NCI-H1694 (cell line): ENCODE measurements around the gene DNAH10.

Experiments
- DNase-seq: peaks from one replicate; lab custom pipeline; 2025; lab: John Stamatoyannopoulos, UW

The DNAH10 gene

GRCh38 chr12:123948796-123949769 is 187.0 kb downstream of the DNAH10 start:
- peak; percentile 27 for DNase-seq

- no peak for DNase-seq
Measured at GRCh38 chr12:123949770-123950165, 187.7 kb downstream of the DNAH10 start.

DNA sequence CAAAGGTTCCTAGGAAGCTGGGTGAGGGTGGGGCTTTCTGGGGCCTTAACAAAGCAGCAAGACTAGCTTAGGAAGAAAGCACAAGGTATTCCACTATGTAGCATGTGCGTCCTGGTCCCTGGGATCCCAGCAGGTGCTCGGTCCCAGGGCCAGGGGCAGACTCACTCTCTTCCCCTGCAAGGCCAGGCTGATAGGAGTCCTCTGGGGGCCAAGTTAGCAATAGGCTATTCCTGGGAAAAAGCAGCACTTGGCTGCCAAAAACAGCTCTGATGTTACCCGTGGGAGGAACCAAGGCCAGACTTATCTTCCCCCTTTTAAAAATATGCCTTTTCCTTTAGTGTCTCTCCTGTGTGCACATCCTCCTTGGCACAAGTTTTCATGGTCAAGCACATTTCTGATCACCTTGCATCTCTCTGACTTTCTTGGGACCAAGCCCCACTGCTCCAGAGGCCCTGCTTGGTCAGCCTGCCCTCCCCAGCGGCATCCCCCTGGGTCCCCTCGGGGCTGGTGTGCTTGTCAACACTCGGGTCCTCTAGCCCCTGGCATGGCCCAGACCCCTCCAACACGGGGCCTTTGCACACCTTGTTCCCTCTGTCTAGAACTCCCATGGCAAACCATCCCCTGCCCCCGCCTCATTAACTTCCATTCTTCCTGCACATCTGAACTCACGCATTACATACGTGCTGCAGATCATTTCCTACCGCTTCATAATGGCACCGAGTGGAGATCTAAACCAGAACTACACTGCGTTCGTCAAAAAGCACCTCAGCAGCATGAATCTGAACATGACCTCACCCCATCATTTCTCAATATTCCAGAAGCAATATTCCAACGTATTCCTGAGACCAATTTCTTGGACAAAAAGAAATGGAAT is 188.6 kb downstream of the DNAH10 start:
- no peak for DNase-seq

DNA sequence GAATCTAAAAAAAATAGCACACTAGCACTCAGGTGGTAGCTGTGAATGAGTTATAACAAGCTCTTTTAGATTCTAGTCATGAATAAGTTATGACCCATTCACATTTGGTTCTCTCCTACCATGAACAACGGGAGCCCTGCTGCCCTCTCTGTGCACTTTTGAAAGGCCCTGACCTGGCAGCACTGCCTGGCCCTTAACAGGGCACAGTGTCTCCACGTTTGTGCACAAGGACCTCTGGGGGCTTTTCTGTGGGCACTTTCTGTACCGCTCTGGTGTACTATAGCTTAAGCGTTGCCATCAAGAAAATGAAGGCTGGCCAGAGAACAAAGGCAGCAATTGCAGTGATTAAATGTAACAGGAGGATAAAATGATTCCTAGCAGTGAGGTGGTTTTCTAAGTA is 189.4 kb downstream of the DNAH10 start:
- DNase-seq: no peak

- DNase-seq: no peak
Measured at GRCh38 chr12:123952037-123952436, 189.9 kb downstream of the DNAH10 start.

- DNase-seq: no peak
Measured at GRCh38 chr12:123954647-123955350, 192.7 kb downstream of the DNAH10 start.

DNA sequence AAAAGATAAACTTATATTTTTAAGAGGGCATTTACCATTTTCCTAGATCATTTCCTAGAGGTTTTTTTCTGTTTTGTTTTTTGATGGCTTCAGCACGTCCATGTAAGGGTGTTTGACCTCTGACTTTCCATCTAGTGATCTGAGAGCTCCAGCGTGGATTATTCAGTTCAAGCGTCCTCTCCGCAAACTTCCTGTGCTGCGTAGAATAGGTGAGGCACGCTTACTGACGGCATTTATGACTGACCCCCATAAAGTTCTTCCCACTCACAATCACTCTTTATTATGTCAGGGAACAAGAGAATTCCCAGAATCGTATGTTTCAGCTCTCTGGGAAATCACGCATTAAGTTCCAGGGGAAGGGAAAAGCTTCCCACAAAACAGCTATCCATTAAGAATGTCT is 194.1 kb downstream of the DNAH10 start:
- DNase-seq: no peak

DNA sequence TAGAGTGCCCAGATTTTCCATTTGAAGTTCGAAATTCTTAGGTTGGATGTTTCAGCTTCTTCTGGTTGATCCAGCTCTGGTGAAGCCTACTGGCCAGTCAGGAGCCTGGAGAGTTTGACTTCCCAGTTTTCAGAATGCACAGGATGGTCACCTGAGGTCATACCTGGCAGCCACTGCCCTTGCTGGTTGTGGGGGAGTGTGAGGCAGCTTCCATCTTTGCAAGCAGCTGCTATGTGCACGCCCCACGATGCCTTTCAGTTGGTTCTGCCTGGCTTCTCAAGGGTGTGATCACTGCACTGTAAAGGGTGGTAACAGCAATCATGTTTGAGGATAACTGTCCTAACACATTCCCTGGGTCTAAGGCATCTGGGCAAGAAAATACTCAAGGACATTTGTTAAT is 195.1 kb downstream of the DNAH10 start:
- DNase-seq: no peak

DNA sequence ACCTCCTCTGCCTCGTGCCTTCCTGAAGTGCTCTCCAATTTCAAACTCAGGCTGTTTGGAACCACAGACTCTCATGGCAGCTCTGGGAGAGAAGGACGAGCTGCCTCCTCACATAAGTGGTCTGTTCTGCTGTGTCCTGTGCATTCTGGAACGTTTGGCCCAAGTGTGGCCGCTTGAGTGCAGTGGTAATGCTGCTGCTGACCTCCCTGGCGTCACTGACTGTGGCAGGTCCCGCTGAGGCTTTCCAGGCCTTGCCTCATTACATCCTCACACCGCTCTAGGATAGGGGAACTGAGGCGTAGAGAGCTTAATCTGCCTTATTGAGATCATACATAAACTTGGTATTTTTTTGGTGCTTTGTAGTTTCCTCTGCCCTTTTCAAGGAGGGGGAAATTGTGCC is 196.4 kb downstream of the DNAH10 start:
- no peak for DNase-seq

DNA sequence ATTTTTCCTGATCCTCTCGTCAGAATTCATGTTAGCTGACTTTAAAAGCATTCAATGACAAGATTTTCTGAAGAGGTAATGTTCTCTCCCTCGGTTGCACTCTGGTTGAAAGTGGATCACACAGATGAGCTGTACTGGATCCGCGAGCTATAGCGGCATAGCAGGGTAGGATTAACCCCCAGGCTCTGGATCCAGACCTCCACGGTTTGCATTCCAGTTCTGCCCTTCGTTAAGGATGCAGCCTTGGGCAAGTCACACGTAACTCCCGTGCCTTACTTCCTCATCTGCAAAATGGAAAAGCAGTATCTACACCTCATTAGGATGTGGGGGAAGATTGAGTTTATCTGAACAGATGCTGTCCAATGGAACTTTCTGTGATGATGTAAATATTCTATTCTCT is 196.8 kb downstream of the DNAH10 start:
- no peak for DNase-seq

DNA sequence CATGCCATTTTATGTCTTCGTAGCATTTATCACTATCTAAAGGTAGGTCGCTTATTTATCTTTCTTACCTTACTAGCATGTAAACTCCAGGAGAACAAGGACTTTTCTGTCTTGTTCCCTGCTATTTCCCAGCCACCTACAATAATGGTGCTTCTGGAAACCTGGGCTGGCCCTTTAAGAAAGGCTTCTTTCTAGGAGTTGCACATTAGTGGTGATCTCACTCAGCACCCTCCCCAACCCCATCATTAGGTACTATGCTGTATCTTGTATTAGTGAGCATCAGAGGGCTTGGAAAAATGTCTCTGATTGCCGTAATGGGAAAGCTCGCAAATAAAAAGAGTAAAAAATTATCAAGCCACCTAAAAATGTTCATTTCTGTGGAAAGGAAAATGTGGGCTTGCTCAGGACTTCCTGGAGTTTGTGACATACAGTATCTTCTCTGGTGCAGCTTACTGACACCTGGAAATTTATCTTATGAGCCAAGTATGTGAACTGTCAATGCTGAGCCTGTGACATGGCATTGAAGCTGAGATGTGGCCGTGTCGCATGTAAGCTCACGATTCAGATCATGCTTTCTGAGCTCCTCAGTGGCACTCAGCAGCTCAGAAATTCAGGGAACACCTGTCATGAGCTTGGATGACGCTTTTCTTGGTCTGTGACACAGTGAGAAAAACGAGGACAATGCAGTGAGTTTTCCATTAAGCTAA is 198.1 kb downstream of the DNAH10 start:
- no peak for DNase-seq

DNA sequence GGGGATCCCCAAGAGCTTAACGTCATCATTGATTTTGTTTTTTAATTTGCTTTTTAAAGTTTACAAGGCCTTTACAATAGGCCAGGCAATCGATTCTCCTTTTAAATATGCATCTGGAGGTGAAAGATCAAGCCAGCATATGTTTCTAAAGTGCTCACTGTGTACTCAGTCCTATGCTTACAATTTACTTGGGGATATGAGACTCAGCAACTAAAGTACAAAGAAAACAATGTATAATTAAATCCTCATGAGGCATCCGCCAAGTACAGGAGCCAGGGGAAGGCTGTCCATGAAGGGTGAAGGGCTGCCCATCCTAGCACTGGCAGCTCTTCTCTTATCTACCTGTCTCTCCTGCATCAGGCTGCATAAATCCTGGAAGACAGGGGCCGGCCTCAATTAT is 198.8 kb downstream of the DNAH10 start:
- DNase-seq: no peak

DNA sequence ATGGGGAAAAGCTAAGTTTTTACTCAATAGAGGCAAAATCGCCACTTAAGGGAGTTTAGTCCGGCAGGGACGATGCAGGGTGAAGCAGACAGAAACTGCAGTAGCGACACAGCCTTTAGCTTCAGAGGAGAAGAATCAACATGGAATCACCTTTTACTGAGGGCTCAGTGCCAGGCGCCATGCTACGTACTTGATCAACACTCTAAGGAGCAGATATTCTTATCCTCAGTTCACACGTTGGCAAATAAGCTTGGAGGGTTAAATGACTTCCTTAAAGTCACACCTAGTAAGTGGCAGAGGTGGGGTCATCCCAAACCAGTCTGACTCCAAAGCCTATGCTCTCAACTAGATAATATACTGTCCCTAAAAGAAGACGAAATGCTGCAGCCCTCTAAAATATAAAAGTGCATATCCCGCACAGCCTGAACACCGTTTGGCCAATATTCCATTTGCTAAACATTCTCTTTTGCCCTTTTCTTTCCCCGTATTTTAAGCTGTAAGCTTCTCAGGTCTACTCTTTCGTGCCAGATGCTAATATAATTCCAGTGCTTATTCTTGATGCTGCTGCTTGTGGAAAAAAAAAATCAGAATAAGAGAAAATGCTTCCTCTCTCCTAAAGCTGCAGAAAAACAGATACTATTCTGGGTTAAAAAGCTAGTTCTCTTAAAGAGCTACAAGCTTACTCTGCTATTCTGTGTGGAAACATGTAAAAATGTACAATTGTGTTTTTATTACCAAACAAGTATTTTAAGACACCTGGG is 199.7 kb downstream of the DNAH10 start:
- DNase-seq: no peak

DNA sequence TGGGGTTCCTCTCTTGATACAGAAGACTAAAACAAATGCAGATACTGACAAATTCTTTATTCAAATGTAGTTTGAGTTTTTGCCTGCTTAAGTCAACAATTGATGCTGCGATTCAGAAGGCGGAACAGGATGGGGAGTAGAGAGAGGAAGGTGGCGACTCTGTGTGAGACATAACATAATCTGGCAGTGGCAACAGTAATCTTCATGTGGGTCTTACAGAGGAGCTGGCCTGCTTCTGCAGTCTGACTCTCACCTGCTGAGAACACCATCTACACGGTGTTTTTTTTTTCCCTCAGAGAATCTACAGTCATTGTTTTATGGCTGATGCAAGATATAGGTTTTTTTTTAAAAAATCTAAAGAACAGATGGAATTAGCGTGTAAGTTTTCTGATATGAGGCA is 200.4 kb downstream of the DNAH10 start:
- DNase-seq: no peak

DNA sequence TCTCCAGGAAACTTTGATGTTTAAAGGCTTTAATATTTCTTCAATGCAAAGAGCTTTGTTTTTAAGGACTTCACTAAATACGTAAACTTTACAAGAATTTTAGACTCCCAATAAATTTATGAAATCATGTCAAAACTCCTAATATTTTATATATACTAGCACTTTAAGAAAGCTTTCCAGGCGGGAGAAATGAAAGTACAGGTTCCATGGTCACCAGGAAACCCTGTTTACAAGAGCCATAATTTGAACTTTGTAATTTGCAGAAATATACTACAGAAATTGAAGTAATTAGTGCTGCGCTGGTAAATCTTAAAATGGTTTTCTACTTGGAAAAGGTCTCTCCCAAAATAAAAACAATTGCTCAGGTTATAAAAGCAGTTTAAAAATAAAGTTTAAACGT is 201.7 kb downstream of the DNAH10 start:
- no peak for DNase-seq

DNA sequence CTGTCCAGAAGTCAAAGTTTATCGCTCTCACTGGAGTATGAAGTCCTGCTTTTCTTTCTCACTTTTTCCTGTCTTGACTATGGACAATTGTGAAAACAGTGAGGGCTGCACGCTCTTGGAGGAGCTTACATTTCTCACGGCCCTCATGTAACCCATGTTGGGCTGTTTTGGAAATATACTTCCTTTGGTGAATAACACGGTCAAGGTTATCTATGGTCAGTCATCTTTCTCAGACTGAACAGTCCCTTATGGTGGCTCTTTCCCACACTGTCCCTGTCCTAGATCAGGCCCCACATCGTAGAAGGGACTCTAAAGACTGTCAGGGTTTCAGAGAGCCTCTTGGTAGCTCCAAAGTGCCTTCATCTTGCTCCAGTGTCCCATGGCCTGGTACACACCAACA is 203.3 kb downstream of the DNAH10 start:
- no peak for DNase-seq

GRCh38 chr12:123966596-123966995 is 204.5 kb downstream of the DNAH10 start:
- DNase-seq: no peak

DNA sequence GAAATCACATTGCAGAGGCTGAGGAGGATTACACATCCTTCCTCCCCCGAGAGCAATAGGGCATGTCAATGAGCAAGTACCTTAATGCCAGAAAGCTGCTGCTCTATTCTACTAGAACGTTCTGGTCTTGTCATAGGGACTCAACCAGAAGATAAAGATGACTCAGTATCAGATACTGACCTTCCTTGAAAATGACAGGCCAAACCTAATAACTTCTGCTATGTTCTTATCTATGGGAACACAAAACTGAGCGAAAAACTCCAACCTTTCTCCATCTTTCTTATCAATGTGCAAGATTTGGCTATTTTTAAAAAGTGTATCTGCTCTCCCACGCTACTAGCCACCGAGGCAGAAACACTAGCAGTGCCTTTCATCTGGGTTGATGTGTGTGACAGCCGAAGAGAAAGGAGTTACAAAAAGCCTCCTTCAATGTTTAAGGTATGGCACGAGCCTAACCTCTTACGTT is 205.1 kb downstream of the DNAH10 start:
- DNase-seq: no peak

- DNase-seq: no peak
Measured at GRCh38 chr12:123971449-123971769, 209.3 kb downstream of the DNAH10 start.

- peak; percentile 6 for DNase-seq
Measured at GRCh38 chr12:123971770-123972456, 209.8 kb downstream of the DNAH10 start.
